AG04450 (cell line): ENCODE results near the gene SLC27A1. TPM values are rescaled to one million over a fixed set of nuclear protein-coding genes. Genes with fewer than 3 reads are reported as not detected.

Experiments used
- CTCF ChIA-PET: fragments of 300-600, 350-600 bp; formaldehyde crosslinking; extraction: SDS; loops from one replicate; lab custom pipeline; 2022; ENCODE audit warnings: antibody characterized with exemption, inconsistent platforms; lab: Charles Lee
- POLR2A ChIA-PET: fragments of 350-600 bp; formaldehyde crosslinking; extraction: SDS; loops from one replicate; lab custom pipeline; 2021; ENCODE audit warnings: antibody characterized with exemption, inconsistent platforms; lab: Yijun Ruan, JAX
- DNase-seq: peaks from one replicate; pipeline ENCODE4 v3.0.0-alpha.2; 2011; ENCODE audit warnings: low read depth, low spot score
- H3K27ac ChIP-seq: one replicate; pipeline ENCODE4 v1.5.1; 2012; ENCODE audit warnings: low read depth, low read length, control low read depth
- H3K27me3 ChIP-seq: one replicate; pipeline ENCODE4 v1.6.0; 2012; ENCODE audit warnings: low read length; ENCODE audit not compliant: control insufficient read depth, insufficient read depth
- H3K4me3 ChIP-seq: 2 replicates; pipeline ENCODE4 v1.5.1; 2011; ENCODE audit warnings: mild to moderate bottlenecking, low read depth, low read length, control low read depth
- H3K9me3 ChIP-seq: 2 replicates; pipeline ENCODE4 v1.5.1; 2012; ENCODE audit warnings: low read length; ENCODE audit not compliant: control insufficient read depth, insufficient read depth
- polyA plus RNA-seq: library from polyadenylated mRNA; depleted of rRNA; stranded (reverse); fragments of >200 nt; gene quantifications from 2 replicates; pipeline ENCODE4 v1.2.3, GENCODE V29; 2011
- TF ChIP-seq, protein P1 (sequence below): IDR thresholded peaks from 2 replicates; pipeline ENCODE4 v1.5.1; 2011; ENCODE audit warnings: low read depth, low read length, control low read depth, inconsistent platforms

The SLC27A1 gene
- polyA plus RNA-seq, 1 experiment, result 8.3 TPM

DNA sequence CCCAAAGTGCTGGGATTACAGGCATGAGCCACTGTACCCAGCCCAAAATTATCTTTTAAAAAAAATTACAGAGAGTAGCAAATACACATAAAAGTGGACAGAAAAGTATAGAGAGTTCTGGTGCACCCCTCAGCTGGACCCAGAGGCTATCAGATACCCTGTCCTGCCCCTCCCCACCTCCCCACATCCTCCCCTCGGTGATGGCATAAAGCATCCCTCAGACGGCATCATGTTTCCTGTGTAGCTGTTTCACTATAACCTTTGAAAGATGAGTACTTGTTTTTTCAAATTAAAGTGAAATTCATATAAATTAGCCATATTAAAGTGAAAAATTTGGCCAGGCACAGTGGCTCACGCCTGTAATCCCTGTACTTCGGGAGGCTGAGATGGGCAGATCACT lies 20.1 kb downstream of the SLC27A1 start:
- Histone ChIP-seq H3K27me3 (no peaks in the 10 kb centered on the region), H3K4me3 (no peak overlapping the region), H3K27ac (no peak overlapping the region), H3K9me3 (no peaks in the 10 kb centered on the region; the same call in 1 of the 2 replicates)
- CTCF ChIA-PET, result no interaction called here
- TF ChIP-seq, protein P1, sequence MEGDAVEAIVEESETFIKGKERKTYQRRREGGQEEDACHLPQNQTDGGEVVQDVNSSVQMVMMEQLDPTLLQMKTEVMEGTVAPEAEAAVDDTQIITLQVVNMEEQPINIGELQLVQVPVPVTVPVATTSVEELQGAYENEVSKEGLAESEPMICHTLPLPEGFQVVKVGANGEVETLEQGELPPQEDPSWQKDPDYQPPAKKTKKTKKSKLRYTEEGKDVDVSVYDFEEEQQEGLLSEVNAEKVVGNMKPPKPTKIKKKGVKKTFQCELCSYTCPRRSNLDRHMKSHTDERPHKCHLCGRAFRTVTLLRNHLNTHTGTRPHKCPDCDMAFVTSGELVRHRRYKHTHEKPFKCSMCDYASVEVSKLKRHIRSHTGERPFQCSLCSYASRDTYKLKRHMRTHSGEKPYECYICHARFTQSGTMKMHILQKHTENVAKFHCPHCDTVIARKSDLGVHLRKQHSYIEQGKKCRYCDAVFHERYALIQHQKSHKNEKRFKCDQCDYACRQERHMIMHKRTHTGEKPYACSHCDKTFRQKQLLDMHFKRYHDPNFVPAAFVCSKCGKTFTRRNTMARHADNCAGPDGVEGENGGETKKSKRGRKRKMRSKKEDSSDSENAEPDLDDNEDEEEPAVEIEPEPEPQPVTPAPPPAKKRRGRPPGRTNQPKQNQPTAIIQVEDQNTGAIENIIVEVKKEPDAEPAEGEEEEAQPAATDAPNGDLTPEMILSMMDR, result no peak
- POLR2A ChIA-PET, result no interaction called here
- DNase-seq, result no peak

DNA sequence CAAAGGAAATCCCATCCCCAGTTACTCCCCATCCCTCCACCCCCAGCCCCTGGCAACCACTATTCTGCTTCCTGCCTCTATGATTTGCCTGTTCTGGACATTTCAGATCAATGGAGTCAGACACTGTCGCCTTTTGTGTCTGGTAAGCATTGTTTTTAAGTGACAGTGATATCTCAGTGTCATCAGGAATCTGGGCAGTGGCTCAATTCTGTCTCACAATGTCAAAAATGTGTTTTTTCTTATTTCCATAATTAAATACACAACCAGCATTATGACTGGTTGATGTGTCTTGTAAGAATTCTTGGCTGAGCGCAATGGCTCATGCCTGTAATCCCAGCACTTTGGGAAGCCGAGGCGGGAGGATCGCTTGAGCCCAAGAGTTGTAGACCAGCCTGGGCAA lies 21.0 kb downstream of the SLC27A1 start:
- no peak for DNase-seq
- ChIA-PET CTCF (interaction anchor here (0.6 kb wide), 1 partner anchor 446 kb away, joined by 3 read pairs; no protein-coding TSS in a partner anchor), POLR2A (no interaction called here)
- no peaks in the 10 kb centered on the region for H3K27me3 ChIP-seq
- H3K4me3 ChIP-seq, result no peak overlapping the region
- H3K9me3 ChIP-seq, result no peaks in the 10 kb centered on the region; the same call in 1 of the 2 replicates
- TF ChIP-seq, protein P1, result no peak
- no peak overlapping the region for H3K27ac ChIP-seq

DNA sequence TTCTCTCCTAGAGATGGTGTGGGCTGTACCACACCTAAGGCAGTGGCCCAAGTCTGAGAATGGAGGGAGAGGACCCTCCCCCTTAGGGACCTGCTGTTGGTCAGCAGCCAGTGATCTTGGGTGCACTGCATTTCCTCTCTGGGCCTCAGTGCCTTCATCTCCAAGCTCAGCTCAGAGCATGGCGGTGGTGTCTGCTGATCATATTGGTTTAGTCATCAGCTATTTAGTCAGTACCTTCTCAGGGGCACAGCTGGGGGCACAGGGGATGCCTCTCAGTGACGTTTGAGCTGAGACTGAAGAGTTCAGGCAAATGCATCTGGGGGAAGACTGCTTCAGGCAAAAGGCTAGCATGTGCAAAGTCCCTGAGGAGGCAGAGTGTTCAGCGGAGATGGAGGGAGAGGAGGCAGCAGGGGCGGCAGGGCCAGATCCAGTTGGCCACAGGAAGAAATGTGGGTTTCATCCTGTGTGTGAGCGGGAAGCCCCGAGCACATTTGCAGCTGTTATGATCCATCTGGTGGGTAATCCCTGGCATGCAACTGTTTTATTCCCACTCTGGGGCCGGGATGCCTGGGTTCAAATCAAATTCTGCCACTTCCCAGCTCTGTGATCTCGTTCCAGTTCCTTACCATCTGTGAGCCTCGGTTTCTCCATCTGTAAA lies 25.4 kb downstream of the SLC27A1 start:
- H3K9me3 ChIP-seq, result no peaks in the 10 kb centered on the region; the same call in 1 of the 2 replicates
- POLR2A ChIA-PET, result no interaction called here
- TF ChIP-seq, protein P1, result no peak
- no peak overlapping the region for H3K27ac ChIP-seq
- CTCF ChIA-PET, result interaction anchor here (0.5 to 3.1 kb wide), 17 partner anchors 8 to 519 kb away, joined by 3 to 16 read pairs (median 4); partner anchors contain the start of gene PGLS
- no peak overlapping the region for H3K4me3 ChIP-seq
- DNase-seq, result no peak
- H3K27me3 ChIP-seq, result no peaks in the 10 kb centered on the region

DNA sequence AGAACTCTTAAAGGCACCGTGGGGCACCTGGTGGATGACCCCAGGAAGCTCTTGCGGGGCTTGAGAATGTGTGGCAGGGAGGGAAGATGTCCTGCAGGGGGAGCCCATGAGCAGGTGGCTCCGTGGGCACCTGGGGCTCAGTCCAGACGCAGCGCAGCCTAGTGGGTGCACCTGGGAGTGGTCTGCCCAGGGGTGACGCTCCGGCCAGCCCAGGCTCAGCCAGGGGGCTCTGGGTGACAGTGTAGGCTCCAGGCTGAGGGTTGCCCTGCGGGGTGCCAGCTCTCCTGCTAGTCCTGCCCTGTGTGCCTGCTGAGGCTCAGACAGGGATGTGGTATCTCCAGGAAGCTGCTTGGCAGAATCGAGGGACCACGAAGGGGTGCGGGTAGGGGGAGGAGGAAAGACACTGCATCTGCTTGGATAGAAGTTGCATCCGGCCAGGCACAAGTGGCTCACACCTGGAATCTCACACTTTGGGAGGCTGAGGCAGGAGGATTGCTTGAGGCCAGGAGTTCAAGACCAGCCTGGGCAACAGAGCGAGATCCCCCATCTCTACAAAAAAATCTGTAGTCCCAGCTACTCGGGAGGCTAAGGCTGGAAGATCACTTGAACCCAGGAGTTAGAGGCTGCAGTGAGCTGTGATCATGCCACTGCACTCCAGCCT lies 26.1 kb downstream of the SLC27A1 start:
- H3K27me3 ChIP-seq, result no peaks in the 10 kb centered on the region
- no peak overlapping the region for H3K27ac ChIP-seq
- ChIA-PET CTCF (interaction anchor here (0.5 to 3.1 kb wide), 17 partner anchors 9 to 518 kb away, joined by 3 to 16 read pairs (median 4); partner anchors contain the start of gene PGLS), POLR2A (interaction anchor here (0.6 kb wide), 1 partner anchor 15 kb away, joined by 3 read pairs; the partner anchor contains the start of gene PGLS)
- no peaks in the 10 kb centered on the region; the same call in 1 of the 2 replicates for H3K9me3 ChIP-seq
- H3K4me3 ChIP-seq, result no peak overlapping the region
- TF ChIP-seq, protein P1, result peak; percentile 88
- no peak for DNase-seq
